Hepatocyte (in vitro differentiated cells): Measurements from ENCODE around the gene TMEM129. TPM values are rescaled to one million over a fixed set of nuclear protein-coding genes. Genes with fewer than 3 reads are reported as not detected.

Source experiments
- DNase-seq: peaks from one replicate; pipeline ENCODE4 v3.0.0-alpha.2; 2016; ENCODE audit warnings: low spot score
- H2AFZ ChIP-seq: fragments of 200-600 bp; sonication (generic); 2 replicates; pipeline ENCODE4 v1.6.0; 2016; ENCODE audit warnings: antibody characterized with exemption, mild to moderate bottlenecking
- H3K27ac ChIP-seq: fragments of 200-600 bp; sonication (generic); 2 replicates; pipeline ENCODE4 v1.5.1; 2016; ENCODE audit warnings: mild to moderate bottlenecking
- H3K27me3 ChIP-seq: fragments of 200-600 bp; sonication (generic); 2 replicates; pipeline ENCODE4 v1.6.1; 2016
- H3K36me3 ChIP-seq: fragments of 200-600 bp; sonication (generic); replicated peaks from 2 replicates; pipeline ENCODE4 v1.5.1; 2016; ENCODE audit warnings: low read depth; ENCODE audit not compliant: insufficient read depth
- H3K4me1 ChIP-seq: fragments of 200-600 bp; sonication (generic); 2 replicates; pipeline ENCODE4 v1.5.1; 2016; ENCODE audit warnings: mild to moderate bottlenecking, moderate library complexity; ENCODE audit not compliant: insufficient read depth
- H3K4me2 ChIP-seq: fragments of 200-600 bp; sonication (generic); 2 replicates; pipeline ENCODE4 v1.6.0; 2016
- H3K4me3 ChIP-seq: fragments of 200-600 bp; sonication (generic); 2 replicates; pipeline ENCODE4 v1.5.1; 2016; ENCODE audit warnings: mild to moderate bottlenecking
- H3K79me2 ChIP-seq: fragments of 200-600 bp; sonication (generic); 2 replicates; pipeline ENCODE4 v1.6.0; 2017; ENCODE audit warnings: mild to moderate bottlenecking
- H3K9me2 ChIP-seq: fragments of 200-600 bp; sonication (generic); replicated peaks from 2 replicates; pipeline ENCODE4 v1.6.0; 2017; ENCODE audit warnings: mild to moderate bottlenecking; ENCODE audit not compliant: insufficient read depth
- H3K9me3 ChIP-seq: fragments of 200-600 bp; sonication (generic); 2 replicates; pipeline ENCODE4 v1.5.1; 2016; ENCODE audit warnings: low read depth, mild to moderate bottlenecking
- H4K20me1 ChIP-seq: fragments of 200-600 bp; sonication (generic); 2 replicates; pipeline ENCODE4 v1.6.0; 2016; ENCODE audit warnings: mild to moderate bottlenecking; ENCODE audit not compliant: insufficient read depth, poor library complexity, severe bottlenecking
- EZH2 ChIP-seq: fragments of 200-600 bp; sonication (generic); IDR thresholded peaks from 2 replicates; pipeline ENCODE4 v1.6.1; 2016; ENCODE audit warnings: antibody characterized with exemption, mild to moderate bottlenecking, borderline replicate concordance
- EZH2phosphoT487 ChIP-seq: fragments of 200-600 bp; sonication (generic); IDR thresholded peaks from one replicate; pipeline ENCODE4 v1.6.1; 2018; ENCODE audit warnings: antibody characterized with exemption, mild to moderate bottlenecking, low read depth, moderate library complexity; ENCODE audit not compliant: unreplicated experiment, severe bottlenecking
- WGBS: methylation state at CpG from one replicate; pipeline ENCODE4 v1.1.6; 2016; ENCODE audit warnings: low lambda C conversion rate; ENCODE audit errors: missing lambda C conversion rate; 5-methylcytosine and 5-hydroxymethylcytosine counted together
- polyA plus RNA-seq: library from polyadenylated mRNA; unstranded; fragments of >200 nt; fragmentation: Nextera tagmentation; extraction: Ambion mirVana; gene quantifications from 2 replicates; pipeline ENCODE4 v1.2.1, GENCODE V29; 2016
- total RNA-seq: library from RNA; depleted of rRNA; stranded (reverse); fragments of >200 nt; gene quantifications from 2 replicates; pipeline ENCODE4 v1.2.3, GENCODE V29; 2014
- TF ChIP-seq, protein P1 (sequence below): fragments of 200-600 bp; sonication (generic); IDR thresholded peaks from 2 replicates; pipeline ENCODE4 v1.5.1; 2016; ENCODE audit warnings: antibody characterized with exemption, mild to moderate bottlenecking; ENCODE audit not compliant: poor library complexity

TMEM129 gene
- total and polyA plus RNA-seq, 2 experiments from 2014 or later, result 40.8 to 59.4 TPM

DNA sequence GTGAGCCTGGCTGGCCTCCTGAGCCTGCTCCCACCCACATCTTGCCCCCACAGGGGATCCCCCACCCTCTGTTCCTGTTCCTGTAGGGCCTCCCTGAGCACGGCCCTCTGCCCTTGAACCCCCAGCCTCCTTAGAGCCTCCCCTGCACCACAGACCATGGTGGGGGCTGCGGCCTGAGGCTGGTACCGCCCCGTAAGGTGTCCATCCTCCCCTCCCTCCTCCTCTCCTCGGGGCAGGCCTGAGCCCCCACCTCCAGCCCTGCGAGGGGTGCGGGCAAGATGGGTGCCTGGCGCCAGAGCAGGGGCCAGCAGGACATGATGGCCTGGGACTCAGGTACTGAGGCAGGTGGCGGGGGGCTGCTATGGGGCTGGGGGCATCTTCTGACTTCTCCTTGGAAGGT is 43.5 kb upstream of the TMEM129 start:
- Histone ChIP-seq H3K27me3 (no peaks in the 10 kb centered on the region), H3K27ac (peak overlapping the region; percentile 83), H4K20me1 (no peaks in the 10 kb centered on the region), H3K79me2 (no peaks in the 10 kb centered on the region), H2AFZ (no peak overlapping the region), H3K4me3 (no peak overlapping the region), H3K36me3 (no peaks in the 10 kb centered on the region), H3K4me1 (peaks cover 51% of the 10 kb centered on the region), H3K9me2 (no peaks in the 10 kb centered on the region), H3K4me2 (no peak overlapping the region), H3K9me3 (no peaks in the 10 kb centered on the region)
- no peak for DNase-seq
- no peak for TF ChIP-seq EZH2phosphoT487
- TF ChIP-seq, protein P1, sequence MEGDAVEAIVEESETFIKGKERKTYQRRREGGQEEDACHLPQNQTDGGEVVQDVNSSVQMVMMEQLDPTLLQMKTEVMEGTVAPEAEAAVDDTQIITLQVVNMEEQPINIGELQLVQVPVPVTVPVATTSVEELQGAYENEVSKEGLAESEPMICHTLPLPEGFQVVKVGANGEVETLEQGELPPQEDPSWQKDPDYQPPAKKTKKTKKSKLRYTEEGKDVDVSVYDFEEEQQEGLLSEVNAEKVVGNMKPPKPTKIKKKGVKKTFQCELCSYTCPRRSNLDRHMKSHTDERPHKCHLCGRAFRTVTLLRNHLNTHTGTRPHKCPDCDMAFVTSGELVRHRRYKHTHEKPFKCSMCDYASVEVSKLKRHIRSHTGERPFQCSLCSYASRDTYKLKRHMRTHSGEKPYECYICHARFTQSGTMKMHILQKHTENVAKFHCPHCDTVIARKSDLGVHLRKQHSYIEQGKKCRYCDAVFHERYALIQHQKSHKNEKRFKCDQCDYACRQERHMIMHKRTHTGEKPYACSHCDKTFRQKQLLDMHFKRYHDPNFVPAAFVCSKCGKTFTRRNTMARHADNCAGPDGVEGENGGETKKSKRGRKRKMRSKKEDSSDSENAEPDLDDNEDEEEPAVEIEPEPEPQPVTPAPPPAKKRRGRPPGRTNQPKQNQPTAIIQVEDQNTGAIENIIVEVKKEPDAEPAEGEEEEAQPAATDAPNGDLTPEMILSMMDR, result no peak
- TF ChIP-seq EZH2, result no peak
- 100% methylated on average over 5 of the region's 9 CpGs for WGBS

DNA sequence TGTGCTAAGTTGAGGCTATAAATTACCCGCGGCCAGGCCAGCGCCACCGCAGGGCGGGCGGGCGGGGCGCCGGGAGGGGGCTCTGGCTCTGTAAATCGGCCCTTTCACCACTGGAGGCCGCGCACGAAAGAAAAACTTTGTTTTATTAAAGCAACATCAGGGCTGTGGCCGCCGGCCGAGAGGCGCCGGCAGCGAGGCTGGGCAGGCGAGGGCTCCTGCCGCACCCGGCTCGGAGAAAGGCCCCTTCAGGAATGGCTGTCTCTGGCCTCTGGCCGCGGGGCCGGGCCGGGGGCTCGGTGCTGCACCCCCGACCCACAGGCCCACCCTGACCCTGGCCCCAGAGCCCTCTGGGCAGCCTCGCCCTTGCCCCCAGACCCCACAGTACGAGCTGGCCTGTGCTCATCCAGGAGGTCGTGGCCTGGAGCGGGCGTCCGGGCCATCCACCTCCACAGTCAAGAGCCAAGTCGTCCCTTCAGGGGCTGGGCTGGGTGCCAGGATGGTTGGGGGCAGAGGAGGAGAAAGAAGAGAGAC is 42.5 kb upstream of the TMEM129 start:
- Histone ChIP-seq H3K9me2 (no peaks in the 10 kb centered on the region), H3K36me3 (no peaks in the 10 kb centered on the region), H3K4me1 (peaks cover 40% of the 10 kb centered on the region), H3K4me2 (peak overlapping the region; percentile 76), H3K27me3 (no peaks in the 10 kb centered on the region), H3K79me2 (no peaks in the 10 kb centered on the region), H4K20me1 (no peaks in the 10 kb centered on the region), H2AFZ (peak overlapping the region; percentile 52), H3K4me3 (no peak overlapping the region), H3K27ac (peak overlapping the region; percentile 83), H3K9me3 (no peaks in the 10 kb centered on the region)
- peak; percentile 85 for DNase-seq
- 51% methylated on average over 15 of the region's 36 CpGs for WGBS
- TF ChIP-seq, protein P1, result peak; percentile 41
- TF ChIP-seq EZH2 (no peak), EZH2phosphoT487 (no peak)

DNA sequence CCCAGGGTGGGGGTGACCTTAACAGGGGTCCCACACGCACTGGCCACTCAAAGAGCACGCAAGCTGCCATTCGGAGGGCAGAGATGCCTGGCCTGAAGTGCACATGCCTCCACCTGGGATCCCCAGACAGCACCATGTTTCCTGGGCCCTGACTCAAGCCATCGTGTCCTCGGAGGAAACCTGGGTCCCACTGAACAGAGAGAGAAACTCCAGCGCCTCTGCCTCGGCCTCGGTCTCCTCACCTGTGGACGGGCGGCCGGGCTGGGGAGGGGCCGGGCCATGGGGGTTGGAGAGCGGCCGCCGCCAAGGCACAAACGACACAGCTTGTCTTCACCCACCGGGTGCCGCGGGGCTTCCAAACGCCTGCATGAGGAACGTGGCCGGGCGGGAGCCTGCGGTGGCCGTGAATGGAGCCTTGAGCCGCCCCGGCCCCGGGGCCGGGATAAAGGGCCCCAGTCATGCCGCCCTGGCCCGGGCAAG is 42.0 kb upstream of the TMEM129 start:
- H2AFZ ChIP-seq, result peak overlapping the region; percentile 52
- 39% methylated on average over 25 of the region's 31 CpGs for WGBS
- H3K27me3 ChIP-seq, result no peaks in the 10 kb centered on the region

More for the DNA sequence above, 42.0 kb upstream of the TMEM129 start:
- no peak overlapping the region for H3K4me3 ChIP-seq
- H3K4me1 ChIP-seq, result peaks cover 35% of the 10 kb centered on the region
- peak overlapping the region; percentile 16 for H3K27ac ChIP-seq
- TF ChIP-seq EZH2 (no peak), EZH2phosphoT487 (no peak)
- TF ChIP-seq, protein P1, result no peak
- no peaks in the 10 kb centered on the region for H4K20me1 ChIP-seq
- no peaks in the 10 kb centered on the region for H3K9me3 ChIP-seq
- DNase-seq, result no peak
- H3K79me2 ChIP-seq, result no peaks in the 10 kb centered on the region
- peak overlapping the region; percentile 76 for H3K4me2 ChIP-seq
- H3K9me2 ChIP-seq, result no peaks in the 10 kb centered on the region
- no peaks in the 10 kb centered on the region for H3K36me3 ChIP-seq
